Uterus (tissue), 2 donors: ENCODE results near the gene CECR2.

Experiments used
- CTCF ChIP-seq, 4 experiments: fragments of 200-600 bp in 2 of 4; fragments of 450-650 bp in 2 of 4; sonication (generic) in 2 of 4; IDR thresholded peaks; one replicate each; pipeline ENCODE4 v1.5.1; 2016 to 2019; ENCODE audit warnings: antibody characterized with exemption in 4 of 4, mild to moderate bottlenecking in 2 of 4, moderate library complexity in 1 of 4
- POLR2A ChIP-seq, 2 donors: fragments of 450-650 bp; IDR thresholded peaks; one replicate each; pipeline ENCODE4 v1.6.1; 2016; ENCODE audit warnings: antibody characterized with exemption in 2 of 2, mild to moderate bottlenecking in 1 of 2, moderate library complexity in 1 of 2

DNA sequence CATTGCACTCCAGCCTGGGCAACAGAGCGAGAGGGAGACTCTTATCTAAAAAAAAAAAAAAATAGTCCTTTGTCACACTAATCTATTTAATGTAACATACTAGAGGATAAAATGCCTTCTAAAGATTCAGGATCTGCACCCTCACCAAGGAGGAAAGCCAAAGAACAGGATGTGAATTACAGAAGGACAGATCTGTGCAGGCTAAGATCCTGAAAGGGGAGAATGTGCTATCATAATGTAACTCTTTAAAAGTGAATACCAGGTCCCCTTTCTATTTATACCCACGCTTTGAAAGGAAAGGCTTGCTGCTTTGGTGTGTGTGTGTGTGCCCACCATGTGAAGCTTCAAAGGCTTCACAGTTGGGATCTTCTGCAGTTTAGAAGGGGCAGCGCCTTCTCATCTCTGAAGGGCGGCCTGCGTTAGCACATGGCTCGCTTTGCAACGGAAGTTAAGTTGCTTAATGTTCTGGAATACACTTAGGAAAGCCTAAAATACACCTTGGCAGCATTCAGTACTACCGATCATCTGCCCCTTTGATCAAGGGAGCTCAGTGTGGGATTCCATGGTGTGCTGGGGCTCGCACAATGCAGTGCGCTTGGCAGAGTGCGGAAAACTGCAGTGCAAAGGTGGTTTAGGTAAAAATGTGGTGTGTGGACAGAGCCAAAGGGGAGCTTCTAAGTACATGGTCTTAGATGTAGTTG lies 6.8 kb downstream of the CECR2 start:
- TF ChIP-seq CTCF (IDR thresholded peaks at IDR 0.05) (no peak), POLR2A (IDR thresholded peaks at IDR 0.05) (no peak)
